ES-I3 (cell line): ENCODE measurements around the gene RASA4B.
"Not testable (repeated sequence)": the region's sequence is repeated elsewhere in the genome, so short reads cannot be mapped to it uniquely, and the experiment has no call there.

ENCODE experiments used
- H3K36me3 ChIP-seq: 2 replicates; pipeline ENCODE4 v1.6.1; 2013; ENCODE audit warnings: mild to moderate bottlenecking, low read length, control low read depth, moderate library complexity; ENCODE audit not compliant: insufficient read depth
- H3K4me1 ChIP-seq: 2 replicates; pipeline ENCODE4 v1.6.1; 2013; ENCODE audit warnings: mild to moderate bottlenecking, control low read depth, low read length; ENCODE audit not compliant: insufficient read depth
- H3K9ac ChIP-seq: 2 replicates; pipeline ENCODE4 v1.6.1; 2013; ENCODE audit warnings: low read depth, mild to moderate bottlenecking, low read length, moderate library complexity
- H3K9me3 ChIP-seq: 2 replicates; pipeline ENCODE4 v1.6.1; 2013; ENCODE audit warnings: mild to moderate bottlenecking, low read length, moderate library complexity; ENCODE audit not compliant: control insufficient read depth, insufficient read depth

The RASA4B gene

GRCh38 chr7:102520797-102521196, 3.2 kb upstream of the RASA4B start:
- H3K9me3 ChIP-seq, H3K4me1 ChIP-seq, H3K9ac ChIP-seq, H3K36me3 ChIP-seq: not testable (repeated sequence)

GRCh38 chr7:102516951-102517350, 626 bp downstream of the RASA4B start:
- H3K4me1 ChIP-seq, H3K9me3 ChIP-seq, H3K36me3 ChIP-seq, H3K9ac ChIP-seq: not testable (repeated sequence)

GRCh38 chr7:102515889-102516288, 1.7 kb downstream of the RASA4B start:
- H3K4me1 ChIP-seq, H3K36me3 ChIP-seq, H3K9me3 ChIP-seq, H3K9ac ChIP-seq: not testable (repeated sequence)

- H3K9ac ChIP-seq, H3K36me3 ChIP-seq, H3K9me3 ChIP-seq, H3K4me1 ChIP-seq: not testable (repeated sequence)
Observed at GRCh38 chr7:102514881-102515721, 2.5 kb downstream of the RASA4B start.

GRCh38 chr7:102512642-102513221, 4.8 kb downstream of the RASA4B start:
- H3K9ac ChIP-seq, H3K36me3 ChIP-seq, H3K4me1 ChIP-seq, H3K9me3 ChIP-seq: not testable (repeated sequence)

GRCh38 chr7:102511860-102512522, 5.6 kb downstream of the RASA4B start:
- H3K4me1 ChIP-seq, H3K36me3 ChIP-seq, H3K9ac ChIP-seq, H3K9me3 ChIP-seq: not testable (repeated sequence)

GRCh38 chr7:102510575-102510974, 7.0 kb downstream of the RASA4B start:
- H3K9me3 ChIP-seq, H3K36me3 ChIP-seq, H3K4me1 ChIP-seq, H3K9ac ChIP-seq: not testable (repeated sequence)

GRCh38 chr7:102507410-102508088, 10.0 kb downstream of the RASA4B start:
- not testable (repeated sequence) for H3K9ac ChIP-seq, H3K4me1 ChIP-seq, H3K36me3 ChIP-seq, H3K9me3 ChIP-seq

GRCh38 chr7:102505298-102506185, 12.0 kb downstream of the RASA4B start:
- H3K9ac ChIP-seq, H3K4me1 ChIP-seq, H3K36me3 ChIP-seq, H3K9me3 ChIP-seq: not testable (repeated sequence)

- H3K9me3 ChIP-seq, H3K36me3 ChIP-seq, H3K9ac ChIP-seq, H3K4me1 ChIP-seq: not testable (repeated sequence)
Observed at GRCh38 chr7:102503141-102503540, 14.4 kb downstream of the RASA4B start.

- not testable (repeated sequence) for H3K9me3 ChIP-seq, H3K4me1 ChIP-seq, H3K36me3 ChIP-seq, H3K9ac ChIP-seq
Observed at GRCh38 chr7:102498321-102498720, 19.3 kb downstream of the RASA4B start.

- H3K9me3 ChIP-seq, H3K9ac ChIP-seq, H3K4me1 ChIP-seq, H3K36me3 ChIP-seq: not testable (repeated sequence)
Observed at GRCh38 chr7:102497308-102497707, 20.3 kb downstream of the RASA4B start.

- H3K9ac ChIP-seq, H3K4me1 ChIP-seq, H3K36me3 ChIP-seq, H3K9me3 ChIP-seq: not testable (repeated sequence)
Observed at GRCh38 chr7:102496861-102497260, 20.7 kb downstream of the RASA4B start.

GRCh38 chr7:102494473-102495149, 23.0 kb downstream of the RASA4B start:
- H3K9ac ChIP-seq, H3K36me3 ChIP-seq, H3K4me1 ChIP-seq, H3K9me3 ChIP-seq: not testable (repeated sequence)
